Liver (tissue), 9 donors: ENCODE data around the gene KNDC1. TPM values are rescaled to one million over a fixed set of nuclear protein-coding genes. Genes with fewer than 3 reads are reported as not detected.

Experiments used
- DNase-seq: peaks from one replicate; pipeline ENCODE4 v3.0.0-alpha.2; 2017; ENCODE audit warnings: low spot score
- H3K27ac ChIP-seq, 2 donors: one replicate each; pipeline ENCODE4 v1.7.0; 2013; ENCODE audit warnings: inconsistent platforms in 2 of 2, low read length in 2 of 2, control low read depth in 1 of 2, low read depth in 1 of 2, mild to moderate bottlenecking in 1 of 2
- H3K27me3 ChIP-seq, 4 donors: one replicate each; pipeline versions ENCODE4 v1.6.1 to v1.7.0; 2013; ENCODE audit warnings: low read length in 3 of 4, inconsistent platforms in 1 of 4, mild to moderate bottlenecking in 1 of 4, moderate library complexity in 1 of 4; ENCODE audit not compliant: control insufficient read depth in 4 of 4, insufficient read depth in 4 of 4
- H3K36me3 ChIP-seq, 4 donors: one replicate each; pipeline versions ENCODE4 v1.6.1 to v1.7.0; 2013; ENCODE audit warnings: low read length in 3 of 4, mild to moderate bottlenecking in 3 of 4, low read depth in 1 of 4, moderate library complexity in 1 of 4; ENCODE audit not compliant: control insufficient read depth in 4 of 4, insufficient read depth in 3 of 4
- H3K4me1 ChIP-seq, 4 donors: one replicate each; pipeline versions ENCODE4 v1.6.1 to v1.7.0; 2013; ENCODE audit warnings: low read length in 3 of 4, mild to moderate bottlenecking in 3 of 4, moderate library complexity in 1 of 4; ENCODE audit not compliant: control insufficient read depth in 4 of 4, insufficient read depth in 4 of 4
- H3K4me3 ChIP-seq, 3 donors: one replicate each; pipeline versions ENCODE4 v1.6.1 to v1.7.0; 2013; ENCODE audit warnings: low read length in 3 of 3, control low read depth in 1 of 3, low read depth in 1 of 3, mild to moderate bottlenecking in 1 of 3
- H3K9ac ChIP-seq, 2 donors: one replicate each; pipeline ENCODE4 v1.7.0; 2013; ENCODE audit warnings: low read length in 2 of 2, mild to moderate bottlenecking in 2 of 2, moderate library complexity in 2 of 2, control low read depth in 1 of 2, low read depth in 1 of 2
- H3K9me3 ChIP-seq, 4 donors: one replicate each; pipeline versions ENCODE4 v1.6.1 to v1.7.0; 2013; ENCODE audit warnings: low read length in 3 of 4; ENCODE audit not compliant: control insufficient read depth in 4 of 4
- ATF3 ChIP-seq: IDR thresholded peaks from 2 replicates; pipeline ENCODE4 v1.6.1; 2016; ENCODE audit warnings: antibody characterized with exemption
- CTCF ChIP-seq: fragments of 150-350 bp; IDR thresholded peaks from 2 replicates; pipeline ENCODE4 v1.5.1; 2017; ENCODE audit warnings: improper control_type of control experiment, low read depth, low read length; ENCODE audit not compliant: missing input control
- EGR1 ChIP-seq, 2 donors: IDR thresholded peaks; 2 replicates each; pipeline ENCODE4 v1.6.1; 2016 to 2018; ENCODE audit warnings: antibody characterized with exemption in 2 of 2, low read depth in 2 of 2
- FOXA1 ChIP-seq: IDR thresholded peaks from 2 replicates; pipeline ENCODE4 v1.6.1; 2016; ENCODE audit warnings: antibody characterized with exemption
- FOXA2 ChIP-seq: IDR thresholded peaks from 2 replicates; pipeline ENCODE4 v1.6.1; 2016; ENCODE audit warnings: antibody characterized with exemption
- GABPA ChIP-seq, 2 donors: IDR thresholded peaks in 1 of 2; conservative IDR thresholded peaks in 1 of 2; 2 replicates each; pipeline ENCODE4 v1.6.1; 2016; ENCODE audit warnings: antibody characterized with exemption in 2 of 2, mild to moderate bottlenecking in 1 of 2, moderate library complexity in 1 of 2
- HNF4A ChIP-seq, 2 donors: conservative IDR thresholded peaks; 2 replicates each; pipeline ENCODE4 v1.6.1; 2016; ENCODE audit warnings: antibody characterized with exemption in 2 of 2, mild to moderate bottlenecking in 2 of 2
- JUND ChIP-seq, 2 donors: IDR thresholded peaks; 2 replicates each; pipeline ENCODE4 v1.6.1; 2016; ENCODE audit warnings: antibody characterized with exemption in 2 of 2
- NR2F2 ChIP-seq: IDR thresholded peaks from 2 replicates; pipeline ENCODE4 v1.6.1; 2016; ENCODE audit warnings: antibody characterized with exemption
- RXRA ChIP-seq, 2 donors: IDR thresholded peaks; 2 replicates each; pipeline ENCODE4 v1.6.1; 2017 to 2018; ENCODE audit warnings: antibody characterized with exemption in 2 of 2, mild to moderate bottlenecking in 1 of 2
- TAF1 ChIP-seq: conservative IDR thresholded peaks from 2 replicates; pipeline ENCODE4 v1.6.1; 2016; ENCODE audit warnings: antibody characterized with exemption, mild to moderate bottlenecking
- YY1 ChIP-seq: IDR thresholded peaks from 2 replicates; pipeline ENCODE4 v1.6.1; 2016; ENCODE audit warnings: antibody characterized with exemption, mild to moderate bottlenecking
- WGBS: extraction: QIAGEN DNeasy Blood & Tissue Kit; methylation state at CpG from one replicate; pipeline ENCODE4 v1.1.7; 2013; 5-methylcytosine and 5-hydroxymethylcytosine counted together
- polyA plus RNA-seq, 2 donors: library from polyadenylated mRNA; stranded (reverse) in 1 of 2; unstranded in 1 of 2; fragments of 200-250 nt in 1 of 2; fragments of >200 nt in 1 of 2; fragmentation: Nextera tagmentation in 1 of 2; extraction: Ambion mirVana in 1 of 2; gene quantifications; one replicate each; pipeline versions ENCODE4 v1.2.1 to v1.2.3, GENCODE V29; 2013 to 2015
- total RNA-seq, 2 donors: library from RNA; depleted of rRNA; stranded (reverse); fragments of >200 nt; gene quantifications; one replicate each; pipeline ENCODE4 v1.2.3, GENCODE V29; 2014
- donor health status: healthy.
- donor health status: healthy.
- donor health status: healthy.
- donor health status: healthy.
- donor health status: healthy.

KNDC1 gene
- total and polyA plus RNA-seq, 4 donors, result 0.53 to 12.9 (median 4.3) TPM

GRCh38 chr10:133274751-133275683 is 115.0 kb downstream of the KNDC1 start:
- Histone ChIP-seq H3K4me1 (peaks cover 12 to 30% (median 25%) of the 10 kb centered on the region in 4 donors), H3K36me3 (peaks cover 4 to 20% (median 7%) of the 10 kb centered on the region in 4 donors), H3K27ac (peak overlapping the region; percentile 23 to 50), H3K9me3 (no peaks in the 10 kb centered on the region), H3K4me3 (no peak overlapping the region), H3K27me3 (no peaks in the 10 kb centered on the region), H3K9ac (peak overlapping the region in 1 of 2 donors; percentile 53)
- TF ChIP-seq HNF4A (conservative IDR thresholded peaks at IDR 0.05) (no peak), CTCF (no peak), FOXA2 (no peak), GABPA (IDR thresholded peaks at IDR 0.05 in 1 of 2, conservative IDR thresholded peaks at IDR 0.05 in 1 of 2) (no peak), EGR1 (IDR thresholded peaks at IDR 0.05; ENCODE audit: low read depth in 2 of 2) (no peak), JUND (IDR thresholded peaks at IDR 0.05) (no peak), TAF1 (no peak), YY1 (no peak), RXRA (IDR thresholded peaks at IDR 0.05) (no peak)
- DNase-seq, result no peak
- WGBS, result 63% methylated on average over 26 of the region's 26 CpGs

GRCh38 chr10:133275684-133276092 is 115.7 kb downstream of the KNDC1 start:
- H3K27me3 ChIP-seq, result no peaks in the 10 kb centered on the region
- no peak for DNase-seq
- no peaks in the 10 kb centered on the region for H3K9me3 ChIP-seq
- H3K36me3 ChIP-seq, result peaks cover 0 to 19% (median 6%) of the 10 kb centered on the region in 4 donors
- peaks cover 12 to 36% (median 27%) of the 10 kb centered on the region in 4 donors for H3K4me1 ChIP-seq
- H3K9ac ChIP-seq, result peak overlapping the region in 1 of 2 donors; percentile 53
- WGBS, result 54% methylated on average over 12 of the region's 12 CpGs
- H3K27ac ChIP-seq, result peak overlapping the region; percentile 23 to 50
- no peak for TF ChIP-seq NR2F2
- TF ChIP-seq YY1, result no peak
- TF ChIP-seq CTCF, result no peak
- no peak for TF ChIP-seq ATF3
- TF ChIP-seq FOXA1, result no peak
- no peak for TF ChIP-seq HNF4A (conservative IDR thresholded peaks at IDR 0.05)
- no peak overlapping the region for H3K4me3 ChIP-seq

Other genes with a start within 250 kb of the KNDC1 start
- under 1 TPM; 0.33 to 0.59 TPM for gene CFAP46, start 217.6 kb upstream of the KNDC1 start, total RNA-seq
- under 1 TPM; 0.36 to 0.47 TPM for gene CFAP46, start 217.6 kb upstream of the KNDC1 start, polyA plus RNA-seq
- under 1 TPM; 0.08 to 0.70 TPM for gene ADGRA1, start 72.3 kb upstream of the KNDC1 start, total RNA-seq
- under 1 TPM in 1 of 2 donors, not detected in 1; 0.12 TPM for gene ADGRA1, start 72.3 kb upstream of the KNDC1 start, polyA plus RNA-seq
- gene UTF1, start 70.0 kb downstream of the KNDC1 start, total RNA-seq, result not detected
- gene UTF1, start 70.0 kb downstream of the KNDC1 start, polyA plus RNA-seq, result not detected
- gene VENTX, start 77.6 kb downstream of the KNDC1 start, total RNA-seq, result under 1 TPM; 0.05 to 0.25 TPM
- gene VENTX, start 77.6 kb downstream of the KNDC1 start, polyA plus RNA-seq, result under 1 TPM; 0.06 to 0.13 TPM
- 1 to 10 TPM; 5.4 to 6.9 TPM for gene ADAM8, start 116.6 kb downstream of the KNDC1 start, total RNA-seq
- 1 to 10 TPM; 1.3 to 2.0 TPM for gene ADAM8, start 116.6 kb downstream of the KNDC1 start, polyA plus RNA-seq
- 10 to 100 TPM; 29.6 to 32.4 TPM for gene TUBGCP2, start 148.7 kb downstream of the KNDC1 start, total RNA-seq
- gene TUBGCP2, start 148.7 kb downstream of the KNDC1 start, polyA plus RNA-seq, result 10 to 100 TPM; 18.8 to 25.6 TPM
- 10 to 100 TPM; 13.7 to 31.3 TPM for gene ZNF511, start 148.7 kb downstream of the KNDC1 start, total RNA-seq
- gene ZNF511, start 148.7 kb downstream of the KNDC1 start, polyA plus RNA-seq, result 10 to 100 TPM; 17.0 to 31.8 TPM
- not detected for gene CALY, start 176.7 kb downstream of the KNDC1 start, total RNA-seq
- under 1 TPM in 1 of 2 donors, not detected in 1; 0.07 TPM for gene CALY, start 176.7 kb downstream of the KNDC1 start, polyA plus RNA-seq
- gene PRAP1, start 187.2 kb downstream of the KNDC1 start, total RNA-seq, result 100 to 1,000 TPM in 1 of 2 donors, 10 to 100 TPM in 1; 60.8 to 174 TPM
- 100 to 1,000 TPM; 315 to 426 TPM for gene PRAP1, start 187.2 kb downstream of the KNDC1 start, polyA plus RNA-seq
- 10 to 100 TPM; 24.3 to 67.6 TPM for gene FUOM, start 197.8 kb downstream of the KNDC1 start, total RNA-seq
- gene FUOM, start 197.8 kb downstream of the KNDC1 start, polyA plus RNA-seq, result 100 to 1,000 TPM; 124 to 194 TPM
- 100 to 1,000 TPM in 1 of 2 donors, 10 to 100 TPM in 1; 41.5 to 214 TPM for gene ECHS1, start 213.1 kb downstream of the KNDC1 start, total RNA-seq
- 100 to 1,000 TPM; 493 to 849 TPM for gene ECHS1, start 213.1 kb downstream of the KNDC1 start, polyA plus RNA-seq
- 10 to 100 TPM in 1 of 2 donors, 1 to 10 TPM in 1; 4.8 to 17.5 TPM for gene PAOX, start 219.0 kb downstream of the KNDC1 start, total RNA-seq
- gene PAOX, start 219.0 kb downstream of the KNDC1 start, polyA plus RNA-seq, result 10 to 100 TPM in 1 of 2 donors, 1 to 10 TPM in 1; 9.1 to 17.8 TPM
- gene MTG1, start 233.9 kb downstream of the KNDC1 start, total RNA-seq, result 10 to 100 TPM; 19.4 to 43.1 TPM
- gene MTG1, start 233.9 kb downstream of the KNDC1 start, polyA plus RNA-seq, result 10 to 100 TPM; 33.2 to 70.6 TPM